NCI-H2081 treated with DMSO at 0.1 percent for 48 hours (cell line): ENCODE measurements around the gene PLXNB2.
"Not testable (repeated sequence)": the region's sequence is repeated elsewhere in the genome, so short reads cannot be mapped to it uniquely, and the experiment has no call there.

Experiments
- DNase-seq: peaks from one replicate; lab custom pipeline; 2025; lab: John Stamatoyannopoulos, UW

PLXNB2 gene

GRCh38 chr22:50281384-50281760, 26.1 kb downstream of the PLXNB2 start:
- DNase-seq: no peak

GRCh38 chr22:50280708-50281383, 26.6 kb downstream of the PLXNB2 start:
- no peak for DNase-seq

GRCh38 chr22:50280022-50280707, 27.3 kb downstream of the PLXNB2 start:
- DNase-seq: no peak

GRCh38 chr22:50278956-50279619, 28.4 kb downstream of the PLXNB2 start:
- no peak for DNase-seq

GRCh38 chr22:50278461-50278860, 29.0 kb downstream of the PLXNB2 start:
- no peak for DNase-seq

- no peak for DNase-seq
These were observed 29.7 kb downstream of the PLXNB2 start for GRCh38 chr22:50277761-50278160.

GRCh38 chr22:50276143-50276542, 31.3 kb downstream of the PLXNB2 start:
- no peak for DNase-seq

GRCh38 chr22:50275181-50276055, 32.0 kb downstream of the PLXNB2 start:
- no peak for DNase-seq

- DNase-seq: no peak
These were observed 32.7 kb downstream of the PLXNB2 start for GRCh38 chr22:50274771-50275170.

GRCh38 chr22:50274311-50274710, 33.1 kb downstream of the PLXNB2 start:
- no peak for DNase-seq

- DNase-seq: not testable (repeated sequence)
These were observed 33.7 kb downstream of the PLXNB2 start for GRCh38 chr22:50273781-50274180.

- DNase-seq: not testable (repeated sequence)
These were observed 34.1 kb downstream of the PLXNB2 start for GRCh38 chr22:50273352-50273751.

- DNase-seq: no peak
These were observed 35.2 kb downstream of the PLXNB2 start for GRCh38 chr22:50272044-50272802.

- DNase-seq: no peak
These were observed 35.9 kb downstream of the PLXNB2 start for GRCh38 chr22:50271519-50271970.

- DNase-seq: no peak
These were observed 36.6 kb downstream of the PLXNB2 start for GRCh38 chr22:50270666-50271394.

- DNase-seq: no peak
These were observed 37.3 kb downstream of the PLXNB2 start, which contains the start of gene MAPK11 for GRCh38 chr22:50269970-50270665. Gene MAPK11 (minus strand): TSS chr22:50270380. CDS start chr22:50270292, 88 bp downstream.

GRCh38 chr22:50269573-50269969, 37.9 kb downstream of the PLXNB2 start:
- no peak for DNase-seq

- no peak for DNase-seq
These were observed 38.8 kb downstream of the PLXNB2 start for GRCh38 chr22:50268655-50269113.

- DNase-seq: no peak
These were observed 39.7 kb downstream of the PLXNB2 start for GRCh38 chr22:50267591-50268390.
